Kidney tubule cell (primary cell): ENCODE measurements around the gene MRPL18.
"Not testable (repeated sequence)": the region's sequence is repeated elsewhere in the genome, so short reads cannot be mapped to it uniquely, and the experiment has no call there.

ENCODE experiments used
- DNase-seq: peaks from one replicate; pipeline ENCODE4 v3.0.0-alpha.2; 2018; ENCODE audit warnings: low spot score

The MRPL18 gene

GRCh38 chr6:159790149-159790955 is at the start of gene MRPL18:
TSS of gene MRPL18 (plus strand) at chr6:159790467. CDS start at chr6:159790588, 121 bp downstream.
- DNase-seq, result peak; percentile 98

GRCh38 chr6:159742165-159742564 is 48.1 kb upstream of the MRPL18 start:
- no peak for DNase-seq

GRCh38 chr6:159745081-159745480 is 45.2 kb upstream of the MRPL18 start:
- DNase-seq, result no peak

- DNase-seq, result no peak
Measured at GRCh38 chr6:159746759-159747158, 43.5 kb upstream of the MRPL18 start.

- DNase-seq, result not testable (repeated sequence)
Measured at GRCh38 chr6:159748127-159748526, 42.1 kb upstream of the MRPL18 start.

- no peak for DNase-seq
Measured at GRCh38 chr6:159751448-159751847, 38.8 kb upstream of the MRPL18 start.

- no peak for DNase-seq
Measured at GRCh38 chr6:159753081-159753872, 37.0 kb upstream of the MRPL18 start.

- no peak for DNase-seq
Measured at GRCh38 chr6:159754401-159754800, 35.9 kb upstream of the MRPL18 start.

GRCh38 chr6:159754959-159755914 is 35.0 kb upstream of the MRPL18 start:
- DNase-seq, result no peak

GRCh38 chr6:159756508-159756907 is 33.8 kb upstream of the MRPL18 start:
- DNase-seq, result no peak

GRCh38 chr6:159758031-159759001 is 32.0 kb upstream of the MRPL18 start:
- DNase-seq, result peak; percentile 96

GRCh38 chr6:159759645-159760044 is 30.6 kb upstream of the MRPL18 start:
- DNase-seq, result peak; percentile 10

GRCh38 chr6:159760602-159761057 is 29.6 kb upstream of the MRPL18 start:
- DNase-seq, result peak; percentile 96

GRCh38 chr6:159761129-159761872 is 29.0 kb upstream of the MRPL18 start:
- peak; percentile 26 for DNase-seq

- peak; percentile 96 for DNase-seq
Measured at GRCh38 chr6:159761873-159762680, 28.2 kb upstream of the MRPL18 start, which contains the start of gene ACAT2. TSS of gene ACAT2 (plus strand) at chr6:159762045. CDS start at chr6:159762088, 43 bp downstream.

- DNase-seq, result peak; percentile 17
Measured at GRCh38 chr6:159762681-159763293, 27.5 kb upstream of the MRPL18 start.

- DNase-seq, result no peak
Measured at GRCh38 chr6:159766906-159767305, 23.4 kb upstream of the MRPL18 start.

GRCh38 chr6:159769470-159769869 is 20.8 kb upstream of the MRPL18 start:
- no peak for DNase-seq
